Measurements from ENCODE around the gene PRICKLE1.

GRCh38 chr12:42565633-42566032 lies 23.9 kb downstream of the PRICKLE1 start:
- TF ChIP-seq CTCF (conservative IDR thresholded peaks at IDR 0.05; ENCODE audit: low read length) (no peak), EZH2phosphoT487 (IDR thresholded peaks at IDR 0.05; ENCODE audit: borderline replicate concordance, low read depth, low read length) (no peak)
